ENCODE results near the gene SORCS1.

Gene SORCS1

DNA sequence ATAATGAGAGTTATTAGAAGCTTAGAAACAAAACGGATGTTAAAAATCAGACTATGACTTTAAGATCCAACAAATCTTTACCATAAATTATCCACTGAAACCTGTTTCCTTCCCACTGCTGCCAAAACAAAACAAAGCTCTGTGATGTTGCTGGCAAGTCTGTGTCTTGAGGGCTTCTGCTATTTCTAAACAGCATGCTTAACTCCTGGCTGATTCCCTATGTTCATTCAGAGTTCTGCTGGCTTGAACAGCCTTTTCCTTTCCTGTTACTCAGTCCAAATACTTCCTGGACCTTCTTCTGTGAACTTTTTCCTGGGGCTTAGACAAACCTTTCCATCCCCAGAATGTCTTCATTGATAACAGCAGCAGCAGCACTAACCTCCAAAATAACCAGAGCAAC is 448.1 kb downstream of the SORCS1 start:
- no peak for DNase-seq

- no peak for DNase-seq
Measured at GRCh38 chr10:106714734-106715555, 449.6 kb downstream of the SORCS1 start.

DNA sequence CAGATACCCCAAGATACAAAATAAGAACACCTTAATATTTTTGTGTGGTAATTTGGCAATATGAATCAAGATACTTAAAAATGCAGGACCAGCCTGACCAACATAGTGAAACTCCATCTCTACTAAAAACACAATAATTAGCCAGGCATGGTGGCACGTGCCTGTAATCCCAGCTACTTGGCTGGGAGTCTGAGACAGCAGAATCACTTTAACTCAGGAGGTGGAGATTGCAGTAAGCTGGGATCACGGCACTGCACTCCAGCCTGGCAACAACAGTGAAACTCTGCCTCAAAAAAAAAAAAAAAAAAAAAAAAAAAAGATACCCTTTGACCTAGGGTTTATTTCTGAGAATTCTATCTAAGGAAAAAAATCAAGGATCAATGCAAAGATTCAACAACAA is 450.7 kb downstream of the SORCS1 start:
- DNase-seq: no peak

GRCh38 chr10:106712988-106713387 is 451.5 kb downstream of the SORCS1 start:
- DNase-seq: no peak

DNA sequence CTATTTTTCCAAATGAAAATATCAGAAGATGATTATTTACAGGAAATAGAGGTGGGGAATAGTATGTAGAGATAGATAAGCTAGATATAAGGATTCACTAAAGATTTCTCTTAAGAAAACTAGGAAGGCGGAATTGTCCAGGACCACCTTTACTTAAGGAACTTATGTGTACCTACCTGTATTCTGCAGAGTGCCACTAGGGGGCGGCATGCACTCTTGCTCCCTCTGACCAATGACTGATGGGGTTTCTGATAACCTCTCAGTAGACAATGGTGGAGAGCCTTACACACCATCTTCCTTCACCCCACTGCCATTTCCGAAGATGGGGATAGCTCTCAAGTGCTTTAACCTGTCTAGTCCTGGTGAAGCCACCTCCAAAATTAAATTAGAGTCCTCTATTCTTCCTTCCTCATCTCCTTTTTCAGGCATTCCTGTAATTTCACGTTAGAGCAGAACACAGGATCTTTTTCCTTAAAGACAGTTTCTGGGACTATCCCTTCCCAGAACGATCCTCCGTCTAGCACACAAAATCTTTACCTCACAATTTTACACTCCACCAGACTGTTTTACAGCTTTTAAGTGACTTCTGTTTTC is 453.1 kb downstream of the SORCS1 start:
- peak; percentile 5 for DNase-seq

GRCh38 chr10:106708506-106708905 is 456.0 kb downstream of the SORCS1 start:
- DNase-seq: no peak

DNA sequence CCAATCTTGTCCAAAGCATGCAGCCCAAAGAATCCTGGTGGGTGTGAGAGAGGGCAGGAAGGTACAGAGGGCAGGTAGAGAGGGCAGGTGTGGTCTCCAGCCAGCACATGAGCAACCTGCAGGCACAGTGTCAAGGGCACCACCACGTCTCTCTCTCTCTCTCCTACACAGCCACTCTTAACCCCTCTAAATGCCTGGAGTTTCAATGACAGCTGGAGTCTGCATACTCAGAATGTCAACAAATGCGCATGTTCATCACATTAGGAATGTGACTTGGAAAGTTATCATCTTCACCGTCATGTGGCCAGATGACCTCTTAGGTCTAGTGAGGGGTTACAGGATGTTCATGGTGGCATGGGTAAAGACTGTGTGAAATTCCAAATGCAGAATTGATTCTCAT is 456.8 kb downstream of the SORCS1 start:
- DNase-seq: no peak

GRCh38 chr10:106706127-106706526 is 458.4 kb downstream of the SORCS1 start:
- DNase-seq: no peak

DNA sequence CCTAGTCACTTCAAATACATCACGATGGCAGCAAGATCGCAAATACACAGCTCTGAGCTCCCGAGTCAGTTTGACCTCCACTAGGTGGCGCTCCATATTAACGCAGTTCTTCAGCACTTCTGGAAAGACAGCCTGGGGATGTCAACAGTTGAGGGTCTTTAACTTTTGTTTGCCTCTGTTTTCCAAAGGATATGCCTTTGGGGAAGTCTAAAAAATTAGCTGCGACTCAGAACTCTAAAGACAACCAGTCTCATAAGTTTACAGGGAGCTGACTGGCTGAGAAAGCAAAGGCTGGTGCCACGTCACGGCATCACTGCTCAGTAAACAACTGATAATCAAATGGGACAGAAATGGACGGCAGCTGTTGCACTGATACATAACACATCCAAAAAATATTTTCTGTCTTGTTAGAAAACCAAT is 458.8 kb downstream of the SORCS1 start:
- no peak for DNase-seq

GRCh38 chr10:106696239-106696638 is 468.3 kb downstream of the SORCS1 start:
- DNase-seq: no peak

- DNase-seq: no peak
Measured at GRCh38 chr10:106694696-106695095, 469.8 kb downstream of the SORCS1 start.

GRCh38 chr10:106682175-106682574 is 482.3 kb downstream of the SORCS1 start:
- no peak for DNase-seq

DNA sequence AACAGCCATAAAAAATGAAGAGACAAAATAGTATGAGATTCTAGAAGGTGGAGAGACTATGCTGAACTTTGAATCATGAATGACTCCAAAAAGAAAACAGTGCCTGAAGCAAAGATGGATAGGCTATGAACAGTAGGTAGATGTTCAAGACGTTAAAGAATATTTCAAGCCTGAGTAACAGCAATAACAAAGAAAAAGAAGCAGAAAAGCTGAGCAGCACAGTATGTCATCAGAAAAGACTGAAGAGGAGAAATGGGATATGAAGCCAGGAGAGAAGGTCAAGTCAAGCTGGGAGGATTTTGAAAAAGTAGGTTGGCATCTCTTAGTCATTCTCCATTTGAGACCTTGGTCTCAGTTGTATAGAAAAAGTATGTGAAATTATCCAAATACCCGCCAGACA is 484.4 kb downstream of the SORCS1 start:
- no peak for DNase-seq

GRCh38 chr10:106679314-106679713 is 485.2 kb downstream of the SORCS1 start:
- no peak for DNase-seq

- no peak for DNase-seq
Measured at GRCh38 chr10:106672517-106673175, 491.9 kb downstream of the SORCS1 start.

- DNase-seq: no peak
Measured at GRCh38 chr10:106661767-106662140, 502.8 kb downstream of the SORCS1 start.

DNA sequence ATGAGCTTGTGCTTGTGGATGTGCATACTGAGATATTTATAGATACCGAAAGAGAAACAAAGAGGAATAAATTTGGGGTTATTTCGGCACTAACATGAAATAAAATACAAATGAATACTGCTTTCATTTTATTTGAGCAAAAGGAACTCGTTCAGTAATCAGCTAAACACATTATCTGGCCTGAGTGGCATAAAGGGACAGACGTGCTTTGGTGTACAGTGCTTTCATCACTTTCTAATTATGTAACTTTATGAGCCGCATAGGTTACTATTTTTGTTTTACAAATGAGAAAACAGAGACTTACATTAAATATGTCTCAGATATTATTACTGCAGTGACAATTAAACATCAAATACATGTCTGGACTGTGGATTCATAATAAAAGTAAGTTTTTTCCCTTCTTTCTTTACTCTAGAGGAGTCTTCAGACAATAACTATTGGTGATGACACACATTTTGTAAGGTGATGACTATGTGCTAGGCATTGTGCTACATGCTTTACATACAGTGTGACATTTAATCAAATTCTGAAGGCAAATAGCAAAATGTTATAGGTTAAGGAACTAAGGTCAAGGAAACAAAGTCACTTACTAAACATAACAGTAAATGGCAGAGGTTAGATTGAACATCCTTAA is 503.3 kb downstream of the SORCS1 start:
- no peak for DNase-seq

DNA sequence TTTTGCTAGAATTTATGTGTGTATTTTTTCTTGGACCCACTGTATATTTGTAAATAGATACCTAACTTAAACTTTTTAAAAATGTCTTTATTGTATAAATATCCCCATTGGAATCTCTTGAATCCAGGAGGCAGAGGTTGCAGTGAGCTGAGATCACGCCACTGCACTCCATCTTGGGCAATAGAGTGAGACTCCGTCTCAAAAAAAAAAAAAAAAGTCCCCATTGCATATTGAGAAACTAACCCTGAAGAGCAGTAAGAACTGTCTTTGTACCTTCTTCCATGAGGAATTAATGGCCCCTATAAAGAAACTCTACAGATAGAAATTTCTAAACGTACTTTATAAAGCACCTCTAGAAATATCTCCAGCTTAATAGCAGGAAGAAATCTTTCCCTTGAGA is 504.0 kb downstream of the SORCS1 start:
- no peak for DNase-seq

GRCh38 chr10:106655636-106656035 is 508.9 kb downstream of the SORCS1 start:
- DNase-seq: no peak

GRCh38 chr10:106655165-106655564 is 509.3 kb downstream of the SORCS1 start:
- no peak for DNase-seq

DNA sequence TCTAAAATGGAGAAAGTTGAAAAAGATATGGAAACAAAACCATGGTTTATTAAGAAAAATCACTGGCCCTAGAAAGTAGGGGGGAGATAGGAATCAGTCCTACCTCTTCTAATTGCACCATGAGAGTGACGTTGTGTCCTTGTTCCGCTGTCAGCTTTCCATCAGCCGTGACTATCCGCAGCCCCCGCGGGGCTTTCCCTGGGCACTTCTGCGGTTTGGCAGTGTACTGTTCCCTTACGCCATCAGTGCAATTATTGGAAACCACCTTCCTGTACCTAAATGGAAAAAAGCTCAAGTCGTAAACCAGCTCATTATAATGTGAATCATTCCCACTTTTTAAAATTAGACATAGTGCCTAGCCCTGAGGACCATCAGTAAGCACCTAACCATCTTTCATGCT is 512.2 kb downstream of the SORCS1 start:
- no peak for DNase-seq

GRCh38 chr10:106648534-106649481 is 515.7 kb downstream of the SORCS1 start:
- no peak for DNase-seq

GRCh38 chr10:106643473-106643872 is 521.0 kb downstream of the SORCS1 start:
- DNase-seq: no peak

Data from activated gamma-delta T cell treated with Interleukin-2 at 50 U/mL for 16 hours (primary cell).